ENCODE results near the gene TEX48.

The TEX48 gene

GRCh38 chr9:114694719-114695269 lies 12.8 kb upstream of the TEX48 start:
- CTCF ChIA-PET: interaction anchor here (0.6 to 1.3 kb wide), 2 partner anchors 41 to 658 kb away, joined by 3 to 4 read pairs; no protein-coding TSS in a partner anchor
- H3K36me3 ChIP-seq (ENCODE audit: control insufficient read depth in 2 of 2, insufficient read depth in 1 of 2, low read length in 2 of 2): no peaks in the 10 kb centered on the region
- TF ChIP-seq ZNF558 (tag by site-specific recombination; IDR thresholded peaks at IDR 0.05) (no peak), ZNF433 (tag by site-specific recombination; IDR thresholded peaks at IDR 0.05; ENCODE audit: low read depth) (no peak), ZNF174 (tag by site-specific recombination; IDR thresholded peaks at IDR 0.05) (no peak), ZNF350 (tag by site-specific recombination; IDR thresholded peaks at IDR 0.05) (no peak), ZSCAN5A (tag by site-specific recombination; IDR thresholded peaks at IDR 0.05) (no peak), ZNF513 (tag by site-specific recombination; IDR thresholded peaks at IDR 0.05) (no peak), ZNF354C (tag by site-specific recombination; IDR thresholded peaks at IDR 0.05; ENCODE audit: borderline replicate concordance, low read depth) (no peak), ZNF274 (IDR thresholded peaks at IDR 0.05; ENCODE audit: low read length) (no peak), ZNF274 (tag by site-specific recombination; IDR thresholded peaks at IDR 0.05; ENCODE audit: borderline replicate concordance) (no peak), ZNF639 (tag by site-specific recombination; IDR thresholded peaks at IDR 0.05) (no peak), ZNF37A (tag by site-specific recombination; IDR thresholded peaks at IDR 0.05) (no peak), IKZF3 (tag by site-specific recombination; IDR thresholded peaks at IDR 0.05) (no peak), ZNF585B (tag by site-specific recombination; IDR thresholded peaks at IDR 0.05) (no peak)

GRCh38 chr9:114694146-114694545 lies 12.2 kb upstream of the TEX48 start:
- no peak overlapping the region for H3K4me3 ChIP-seq (ENCODE audit: low read depth, low read length)
- H3K9me3 ChIP-seq (ENCODE audit: control insufficient read depth, insufficient read depth, low read depth, low read length): no peaks in the 10 kb centered on the region
- CTCF ChIA-PET: interaction anchor here (0.6 to 1.7 kb wide), 3 partner anchors 12 to 658 kb away, joined by 3 to 13 read pairs (median 4); partner anchors contain the start of gene TEX48
- H3K36me3 ChIP-seq (ENCODE audit: control insufficient read depth in 2 of 2, insufficient read depth in 1 of 2, low read length in 2 of 2): no peaks in the 10 kb centered on the region
- no peaks in the 10 kb centered on the region for H3K4me1 ChIP-seq (ENCODE audit: control insufficient read depth, insufficient read depth, low read length)
- POLR2A ChIA-PET: interaction anchor here (1.4 kb wide), 1 partner anchor 107 kb away, joined by 3 read pairs; the partner anchor contains the start of gene ATP6V1G1
- no peak overlapping the region for H3K27ac ChIP-seq (ENCODE audit: extremely low read depth, low read depth, low read length)
- TF ChIP-seq ZNF768 (tag by site-specific recombination; IDR thresholded peaks at IDR 0.05): no peak
- no peak for TF ChIP-seq ZNF292 (tag by site-specific recombination; IDR thresholded peaks at IDR 0.05; ENCODE audit: borderline replicate concordance, low read depth)
- TF ChIP-seq SCRT2 (tag by site-specific recombination; IDR thresholded peaks at IDR 0.05): no peak
- no peak for TF ChIP-seq ZNF184 (tag by site-specific recombination; IDR thresholded peaks at IDR 0.05)
- TF ChIP-seq ZXDB (tag by site-specific recombination; IDR thresholded peaks at IDR 0.05): no peak
- TF ChIP-seq ZBTB44 (tag by site-specific recombination; IDR thresholded peaks at IDR 0.05): no peak
- TF ChIP-seq ZNF23 (tag by site-specific recombination; IDR thresholded peaks at IDR 0.05; ENCODE audit: borderline replicate concordance): no peak
- TF ChIP-seq ZNF175 (tag by site-specific recombination; IDR thresholded peaks at IDR 0.05): no peak
- TF ChIP-seq AEBP2 (tag by site-specific recombination; IDR thresholded peaks at IDR 0.05; ENCODE audit: borderline replicate concordance): no peak
- TF ChIP-seq ZBTB26 (tag by site-specific recombination; optimal IDR thresholded peaks at IDR 0.05): no peak
- no peak for TF ChIP-seq ZNF626 (tag by site-specific recombination; IDR thresholded peaks at IDR 0.05)
- no peak for TF ChIP-seq ZNF157 (tag by site-specific recombination; IDR thresholded peaks at IDR 0.05)
- no peak for TF ChIP-seq ZNF311 (tag by site-specific recombination; IDR thresholded peaks at IDR 0.05; ENCODE audit: borderline replicate concordance)

More at GRCh38 chr9:114694719-114695269, 12.8 kb upstream of the TEX48 start:
- POLR2A ChIA-PET: no interaction called here
- Histone ChIP-seq H3K4me3 (ENCODE audit: low read depth, low read length) (no peak overlapping the region), H3K9me3 (ENCODE audit: control insufficient read depth, insufficient read depth, low read depth, low read length) (no peaks in the 10 kb centered on the region), H3K27ac (ENCODE audit: extremely low read depth, low read depth, low read length) (no peak overlapping the region), H3K4me1 (ENCODE audit: control insufficient read depth, insufficient read depth, low read length) (no peaks in the 10 kb centered on the region)

Measured in HEK293 (cell line).